A673 (cell line): ENCODE data around the gene BEND2.

Source experiments
- EZH2 ChIP-seq: fragments of 200-600 bp; sonication (generic); IDR thresholded peaks from 2 replicates; pipeline ENCODE4 v1.6.1; 2017; ENCODE audit warnings: borderline replicate concordance, low read depth, mild to moderate bottlenecking, mixed read lengths, antibody characterized with exemption, low read length; ENCODE audit not compliant: poor library complexity, severe bottlenecking
- TF ChIP-seq, protein P1 (sequence below): fragments of 300-800, 200-600 bp; sonication (generic); conservative IDR thresholded peaks from 2 replicates; pipeline ENCODE4 v1.5.1; 2017; ENCODE audit warnings: low read depth, mild to moderate bottlenecking, antibody characterized with exemption, low read length, moderate library complexity, mixed read lengths

DNA sequence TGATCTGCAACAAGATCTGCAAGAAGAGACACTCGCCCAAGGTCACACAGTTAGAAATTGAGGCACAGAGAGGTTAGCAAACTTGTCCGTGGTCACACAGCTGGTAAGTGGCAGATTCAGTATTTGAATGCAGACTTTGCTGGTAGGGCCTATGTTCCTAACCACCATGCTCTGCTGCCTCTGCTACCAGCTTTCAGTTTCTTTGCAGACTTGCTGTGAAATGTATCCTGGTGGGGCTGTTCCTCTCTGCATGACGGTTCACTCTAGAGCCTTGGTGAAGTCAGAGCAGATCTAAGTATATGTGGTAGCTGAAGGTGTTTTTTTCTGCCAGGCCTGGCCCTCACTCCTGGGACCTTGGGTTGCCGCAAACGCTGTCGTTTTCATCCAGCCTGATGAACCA lies 87.1 kb downstream of the BEND2 start:
- no peak for TF ChIP-seq EZH2
- TF ChIP-seq, protein P1, sequence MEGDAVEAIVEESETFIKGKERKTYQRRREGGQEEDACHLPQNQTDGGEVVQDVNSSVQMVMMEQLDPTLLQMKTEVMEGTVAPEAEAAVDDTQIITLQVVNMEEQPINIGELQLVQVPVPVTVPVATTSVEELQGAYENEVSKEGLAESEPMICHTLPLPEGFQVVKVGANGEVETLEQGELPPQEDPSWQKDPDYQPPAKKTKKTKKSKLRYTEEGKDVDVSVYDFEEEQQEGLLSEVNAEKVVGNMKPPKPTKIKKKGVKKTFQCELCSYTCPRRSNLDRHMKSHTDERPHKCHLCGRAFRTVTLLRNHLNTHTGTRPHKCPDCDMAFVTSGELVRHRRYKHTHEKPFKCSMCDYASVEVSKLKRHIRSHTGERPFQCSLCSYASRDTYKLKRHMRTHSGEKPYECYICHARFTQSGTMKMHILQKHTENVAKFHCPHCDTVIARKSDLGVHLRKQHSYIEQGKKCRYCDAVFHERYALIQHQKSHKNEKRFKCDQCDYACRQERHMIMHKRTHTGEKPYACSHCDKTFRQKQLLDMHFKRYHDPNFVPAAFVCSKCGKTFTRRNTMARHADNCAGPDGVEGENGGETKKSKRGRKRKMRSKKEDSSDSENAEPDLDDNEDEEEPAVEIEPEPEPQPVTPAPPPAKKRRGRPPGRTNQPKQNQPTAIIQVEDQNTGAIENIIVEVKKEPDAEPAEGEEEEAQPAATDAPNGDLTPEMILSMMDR, result no peak
